Measurements from ENCODE around the gene CGNL1.

The CGNL1 gene

GRCh38 chr15:57583282-57583681, 207.0 kb downstream of the CGNL1 start:
- Histone ChIP-seq H2BK5ac (ENCODE audit: low read length) (no peak overlapping the region), H2BK12ac (ENCODE audit: low read length) (no peak overlapping the region), H3K23ac (ENCODE audit: low read depth, low read length, poor library complexity) (no peak overlapping the region), H3K9me3 (replicated peaks in 1 of 2; ENCODE audit: control insufficient read depth in 2 of 2, insufficient read depth in 1 of 2, low read depth in 1 of 2, low read length in 2 of 2) (peaks cover 2% of the 10 kb centered on the region in 2 donors), H3K4me1 (ENCODE audit: control insufficient read depth in 2 of 2, insufficient read depth in 1 of 2, low read depth in 1 of 2, low read length in 2 of 2) (no peaks in the 10 kb centered on the region), H2AK5ac (ENCODE audit: low read depth, low read length) (no peak overlapping the region), H3K4me2 (ENCODE audit: insufficient read depth, low read length, poor library complexity, severe bottlenecking) (no peak overlapping the region), H3K27me3 (ENCODE audit: control insufficient read depth in 3 of 3, insufficient read depth in 3 of 3, low read depth in 1 of 3, low read length in 3 of 3) (peaks cover 0 to 44% (median 0%) of the 10 kb centered on the region in 3 experiments), H4K91ac (ENCODE audit: low read depth, low read length, poor library complexity) (no peak overlapping the region), H3K79me1 (ENCODE audit: low read depth, low read length) (no peaks in the 10 kb centered on the region), H2BK15ac (ENCODE audit: low read length) (no peak overlapping the region), H3K27ac (replicated peaks; ENCODE audit: low read length) (no peak overlapping the region), H3K36me3 (replicated peaks in 1 of 2; ENCODE audit: control insufficient read depth in 2 of 2, insufficient read depth in 2 of 2, low read length in 2 of 2) (no peaks in the 10 kb centered on the region), H3K4ac (ENCODE audit: low read length) (no peak overlapping the region), H3K18ac (ENCODE audit: low read length) (no peak overlapping the region), H2AFZ (ENCODE audit: low read length) (no peak overlapping the region), H3K14ac (ENCODE audit: low read length) (no peak overlapping the region), H4K8ac (ENCODE audit: low read depth, low read length) (no peak overlapping the region), H2BK120ac (ENCODE audit: low read depth, low read length) (no peak overlapping the region), H3K4me3 (ENCODE audit: low read length in 2 of 2) (no peak overlapping the region), H3K9ac (ENCODE audit: low read depth, low read length, poor library complexity) (no peak overlapping the region)
- WGBS, 2 donors (ENCODE audit: extremely low coverage in 2 of 2, insufficient read length in 2 of 2, insufficient replicate concordance in 1 of 2): no CpG with 5 or more reads among the region's 2 CpGs
- DNase-seq (ENCODE audit: low spot score): no peak

DNA sequence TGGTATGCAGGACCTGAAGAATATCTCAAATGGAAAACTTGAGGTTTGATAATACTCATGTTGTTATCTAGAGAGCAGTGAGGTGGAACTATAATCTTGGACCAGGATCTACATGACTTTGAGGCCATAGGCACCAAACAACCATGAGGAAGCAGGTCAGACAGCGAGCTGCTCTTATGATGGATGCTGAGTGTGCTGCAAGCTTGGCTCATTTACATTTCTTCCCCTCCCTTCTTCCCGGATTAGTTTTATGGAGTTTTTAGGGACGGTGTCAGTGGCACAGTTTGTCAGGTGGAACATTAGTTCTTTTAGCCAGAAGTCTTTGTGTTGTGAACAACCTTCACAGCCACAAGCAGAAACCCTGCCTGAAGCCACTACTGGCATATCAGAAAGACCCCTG, 207.4 kb downstream of the CGNL1 start:
- no peak overlapping the region for H3K4ac ChIP-seq (ENCODE audit: low read length)
- no peak overlapping the region for H3K4me3 ChIP-seq (ENCODE audit: low read length in 2 of 2)

GRCh38 chr15:57586661-57587424, 210.5 kb downstream of the CGNL1 start:
- Histone ChIP-seq H3K18ac (ENCODE audit: low read length) (no peak overlapping the region), H2AFZ (ENCODE audit: low read length) (no peak overlapping the region), H3K4ac (ENCODE audit: low read length) (no peak overlapping the region), H3K4me3 (ENCODE audit: low read length in 2 of 2) (no peak overlapping the region), H4K91ac (ENCODE audit: low read depth, low read length, poor library complexity) (no peak overlapping the region), H3K27ac (replicated peaks; ENCODE audit: low read length) (no peak overlapping the region), H2BK5ac (ENCODE audit: low read length) (no peak overlapping the region), H3K4me1 (ENCODE audit: control insufficient read depth in 2 of 2, insufficient read depth in 1 of 2, low read depth in 1 of 2, low read length in 2 of 2) (peaks cover 0 to 3% of the 10 kb centered on the region in 2 donors), H3K9me3 (replicated peaks in 1 of 2; ENCODE audit: control insufficient read depth in 2 of 2, insufficient read depth in 1 of 2, low read depth in 1 of 2, low read length in 2 of 2) (peaks cover 2% of the 10 kb centered on the region in 2 donors), H2BK15ac (ENCODE audit: low read length) (no peak overlapping the region), H3K36me3 (replicated peaks in 1 of 2; ENCODE audit: control insufficient read depth in 2 of 2, insufficient read depth in 2 of 2, low read length in 2 of 2) (no peaks in the 10 kb centered on the region), H2BK120ac (ENCODE audit: low read depth, low read length) (no peak overlapping the region), H2AK5ac (ENCODE audit: low read depth, low read length) (no peak overlapping the region), H4K8ac (ENCODE audit: low read depth, low read length) (no peak overlapping the region), H3K27me3 (ENCODE audit: control insufficient read depth in 3 of 3, insufficient read depth in 3 of 3, low read depth in 1 of 3, low read length in 3 of 3) (peaks cover 0 to 69% (median 10%) of the 10 kb centered on the region in 3 experiments), H3K23ac (ENCODE audit: low read depth, low read length, poor library complexity) (no peak overlapping the region), H2BK12ac (ENCODE audit: low read length) (no peak overlapping the region), H3K9ac (ENCODE audit: low read depth, low read length, poor library complexity) (no peak overlapping the region), H3K79me1 (ENCODE audit: low read depth, low read length) (no peaks in the 10 kb centered on the region), H3K14ac (ENCODE audit: low read length) (no peak overlapping the region), H3K4me2 (ENCODE audit: insufficient read depth, low read length, poor library complexity, severe bottlenecking) (no peak overlapping the region)
- WGBS, 2 donors (ENCODE audit: extremely low coverage in 2 of 2, insufficient read length in 2 of 2, insufficient replicate concordance in 1 of 2): no CpG with 5 or more reads among the region's 6 CpGs
- no peak for DNase-seq (ENCODE audit: low spot score)

More for the DNA sequence above, 207.4 kb downstream of the CGNL1 start:
- Histone ChIP-seq H3K27me3 (ENCODE audit: control insufficient read depth in 3 of 3, insufficient read depth in 3 of 3, low read depth in 1 of 3, low read length in 3 of 3) (peaks cover 0 to 45% (median 0%) of the 10 kb centered on the region in 3 experiments), H2AK5ac (ENCODE audit: low read depth, low read length) (no peak overlapping the region), H3K9me3 (replicated peaks in 1 of 2; ENCODE audit: control insufficient read depth in 2 of 2, insufficient read depth in 1 of 2, low read depth in 1 of 2, low read length in 2 of 2) (peaks cover 2% of the 10 kb centered on the region in 2 donors), H3K4me2 (ENCODE audit: insufficient read depth, low read length, poor library complexity, severe bottlenecking) (no peak overlapping the region), H3K27ac (replicated peaks; ENCODE audit: low read length) (no peak overlapping the region), H4K8ac (ENCODE audit: low read depth, low read length) (no peak overlapping the region), H3K14ac (ENCODE audit: low read length) (no peak overlapping the region), H2BK120ac (ENCODE audit: low read depth, low read length) (no peak overlapping the region), H2BK5ac (ENCODE audit: low read length) (no peak overlapping the region), H3K9ac (ENCODE audit: low read depth, low read length, poor library complexity) (no peak overlapping the region), H2BK12ac (ENCODE audit: low read length) (no peak overlapping the region), H2AFZ (ENCODE audit: low read length) (no peak overlapping the region), H3K79me1 (ENCODE audit: low read depth, low read length) (no peaks in the 10 kb centered on the region), H4K91ac (ENCODE audit: low read depth, low read length, poor library complexity) (no peak overlapping the region), H3K36me3 (replicated peaks in 1 of 2; ENCODE audit: control insufficient read depth in 2 of 2, insufficient read depth in 2 of 2, low read length in 2 of 2) (no peaks in the 10 kb centered on the region), H3K23ac (ENCODE audit: low read depth, low read length, poor library complexity) (no peak overlapping the region), H3K18ac (ENCODE audit: low read length) (no peak overlapping the region), H2BK15ac (ENCODE audit: low read length) (no peak overlapping the region), H3K4me1 (ENCODE audit: control insufficient read depth in 2 of 2, insufficient read depth in 1 of 2, low read depth in 1 of 2, low read length in 2 of 2) (no peaks in the 10 kb centered on the region)
- DNase-seq (ENCODE audit: low spot score): no peak
- no CpG with 5 or more reads among the region's 3 CpGs for WGBS, 2 donors (ENCODE audit: extremely low coverage in 2 of 2, insufficient read length in 2 of 2, insufficient replicate concordance in 1 of 2)

DNA sequence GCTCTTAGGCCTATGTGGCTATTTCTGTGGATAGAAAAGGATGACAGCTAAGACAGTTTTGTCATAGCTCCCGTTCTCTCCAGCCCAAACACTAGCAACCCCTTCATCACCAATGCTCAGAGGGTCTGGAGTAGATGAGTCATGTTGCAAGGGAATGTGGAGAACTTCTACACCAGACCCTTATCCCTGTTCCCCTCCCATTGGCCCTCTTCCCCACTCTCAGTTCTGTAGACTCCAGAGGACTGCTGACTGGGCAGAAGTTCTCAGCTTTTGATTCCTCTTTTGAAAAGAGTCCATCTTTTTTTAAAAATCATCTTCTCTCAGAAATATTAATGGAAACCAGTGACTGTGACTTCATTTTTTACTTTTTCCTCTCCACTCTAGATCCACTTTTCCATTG, 213.0 kb downstream of the CGNL1 start:
- Histone ChIP-seq H3K18ac (ENCODE audit: low read length) (no peak overlapping the region), H4K91ac (ENCODE audit: low read depth, low read length, poor library complexity) (no peak overlapping the region), H2AFZ (ENCODE audit: low read length) (no peak overlapping the region), H2BK12ac (ENCODE audit: low read length) (no peak overlapping the region), H4K8ac (ENCODE audit: low read depth, low read length) (no peak overlapping the region), H3K4me1 (ENCODE audit: control insufficient read depth in 2 of 2, insufficient read depth in 1 of 2, low read depth in 1 of 2, low read length in 2 of 2) (peaks cover 0 to 3% of the 10 kb centered on the region in 2 donors), H3K4me3 (ENCODE audit: low read length in 2 of 2) (no peak overlapping the region), H3K4ac (ENCODE audit: low read length) (no peak overlapping the region), H3K14ac (ENCODE audit: low read length) (no peak overlapping the region), H3K79me1 (ENCODE audit: low read depth, low read length) (no peaks in the 10 kb centered on the region), H2AK5ac (ENCODE audit: low read depth, low read length) (no peak overlapping the region), H3K4me2 (ENCODE audit: insufficient read depth, low read length, poor library complexity, severe bottlenecking) (no peak overlapping the region), H2BK120ac (ENCODE audit: low read depth, low read length) (no peak overlapping the region), H3K27ac (replicated peaks; ENCODE audit: low read length) (no peak overlapping the region), H2BK15ac (ENCODE audit: low read length) (no peak overlapping the region), H3K23ac (ENCODE audit: low read depth, low read length, poor library complexity) (no peak overlapping the region), H3K36me3 (replicated peaks in 1 of 2; ENCODE audit: control insufficient read depth in 2 of 2, insufficient read depth in 2 of 2, low read length in 2 of 2) (no peaks in the 10 kb centered on the region), H2BK5ac (ENCODE audit: low read length) (no peak overlapping the region), H3K9ac (ENCODE audit: low read depth, low read length, poor library complexity) (no peak overlapping the region), H3K27me3 (ENCODE audit: control insufficient read depth in 3 of 3, insufficient read depth in 3 of 3, low read depth in 1 of 3, low read length in 3 of 3) (peaks cover 0 to 86% (median 20%) of the 10 kb centered on the region in 3 experiments), H3K9me3 (replicated peaks in 1 of 2; ENCODE audit: control insufficient read depth in 2 of 2, insufficient read depth in 1 of 2, low read depth in 1 of 2, low read length in 2 of 2) (no peaks in the 10 kb centered on the region)
- no peak for DNase-seq (ENCODE audit: low spot score)
- no CpG with 5 or more reads among the region's 1 CpG for WGBS, 2 donors (ENCODE audit: extremely low coverage in 2 of 2, insufficient read length in 2 of 2, insufficient replicate concordance in 1 of 2)
